Astrocyte of the cerebellum (primary cell): ENCODE data around the gene HLCS.

Experiments
- DNase-seq: peaks from one replicate; pipeline ENCODE4 v3.0.0-alpha.2; 2011; ENCODE audit warnings: low read depth
- H3K4me3 ChIP-seq: 2 replicates; pipeline ENCODE4 v1.5.1; 2011; ENCODE audit warnings: mild to moderate bottlenecking, low read depth, low read length, moderate library complexity
- in situ Hi-C: cut with HindIII; loops from 2 replicates; pipeline ENCODE4 v1.10.0; 2017; ENCODE audit warnings: low sequenced_read_pairs
- TF ChIP-seq, protein P1 (sequence below): IDR thresholded peaks from 2 replicates; pipeline ENCODE4 v1.5.1; 2012; ENCODE audit warnings: low read length, low read depth, moderate library complexity, mild to moderate bottlenecking; ENCODE audit errors: missing control alignments

The HLCS gene

DNA sequence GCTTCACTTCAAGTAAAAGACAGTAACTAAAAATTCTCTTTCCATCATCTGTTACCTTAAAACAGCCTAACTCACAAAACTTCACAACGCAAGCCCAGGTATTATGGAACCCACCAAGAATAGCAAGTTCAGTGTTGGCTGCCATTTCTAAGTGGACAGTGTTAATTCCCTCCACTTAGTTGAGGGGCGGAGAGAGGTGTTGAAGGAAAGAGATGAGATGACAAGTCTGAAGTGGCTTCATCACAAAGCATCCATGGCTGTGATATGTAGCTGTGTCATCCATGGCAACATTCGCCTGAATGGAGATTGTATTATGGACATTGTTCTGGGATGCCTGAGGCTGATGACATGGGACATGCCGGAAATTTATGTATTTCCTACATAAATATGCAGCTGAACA lies 165.7 kb downstream of the HLCS start:
- no peak overlapping the region for H3K4me3 ChIP-seq
- TF ChIP-seq, protein P1, sequence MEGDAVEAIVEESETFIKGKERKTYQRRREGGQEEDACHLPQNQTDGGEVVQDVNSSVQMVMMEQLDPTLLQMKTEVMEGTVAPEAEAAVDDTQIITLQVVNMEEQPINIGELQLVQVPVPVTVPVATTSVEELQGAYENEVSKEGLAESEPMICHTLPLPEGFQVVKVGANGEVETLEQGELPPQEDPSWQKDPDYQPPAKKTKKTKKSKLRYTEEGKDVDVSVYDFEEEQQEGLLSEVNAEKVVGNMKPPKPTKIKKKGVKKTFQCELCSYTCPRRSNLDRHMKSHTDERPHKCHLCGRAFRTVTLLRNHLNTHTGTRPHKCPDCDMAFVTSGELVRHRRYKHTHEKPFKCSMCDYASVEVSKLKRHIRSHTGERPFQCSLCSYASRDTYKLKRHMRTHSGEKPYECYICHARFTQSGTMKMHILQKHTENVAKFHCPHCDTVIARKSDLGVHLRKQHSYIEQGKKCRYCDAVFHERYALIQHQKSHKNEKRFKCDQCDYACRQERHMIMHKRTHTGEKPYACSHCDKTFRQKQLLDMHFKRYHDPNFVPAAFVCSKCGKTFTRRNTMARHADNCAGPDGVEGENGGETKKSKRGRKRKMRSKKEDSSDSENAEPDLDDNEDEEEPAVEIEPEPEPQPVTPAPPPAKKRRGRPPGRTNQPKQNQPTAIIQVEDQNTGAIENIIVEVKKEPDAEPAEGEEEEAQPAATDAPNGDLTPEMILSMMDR, result no peak
- in situ Hi-C loops, result no loop called here
- no peak for DNase-seq

DNA sequence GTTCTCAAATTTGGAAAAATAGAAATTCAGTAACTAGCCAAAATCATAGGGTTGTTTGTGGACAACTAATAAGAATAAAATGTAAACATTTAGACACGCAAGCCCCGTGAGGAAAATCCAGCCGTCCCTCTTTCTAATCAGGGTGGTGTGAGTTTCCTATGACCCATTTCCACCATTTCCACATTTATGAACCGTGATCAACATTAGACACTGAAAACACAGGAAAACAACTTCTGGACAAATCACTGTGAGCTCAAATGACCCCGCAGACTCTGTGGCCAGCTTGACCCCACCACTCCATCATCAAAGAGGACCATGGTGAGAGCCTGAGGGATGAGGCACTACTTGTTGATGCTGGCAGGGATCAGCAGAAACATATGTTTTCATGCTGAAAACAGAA lies 166.6 kb downstream of the HLCS start:
- DNase-seq, result no peak
- in situ Hi-C loops, result no loop called here
- TF ChIP-seq, protein P1, result no peak
- no peak overlapping the region for H3K4me3 ChIP-seq

DNA sequence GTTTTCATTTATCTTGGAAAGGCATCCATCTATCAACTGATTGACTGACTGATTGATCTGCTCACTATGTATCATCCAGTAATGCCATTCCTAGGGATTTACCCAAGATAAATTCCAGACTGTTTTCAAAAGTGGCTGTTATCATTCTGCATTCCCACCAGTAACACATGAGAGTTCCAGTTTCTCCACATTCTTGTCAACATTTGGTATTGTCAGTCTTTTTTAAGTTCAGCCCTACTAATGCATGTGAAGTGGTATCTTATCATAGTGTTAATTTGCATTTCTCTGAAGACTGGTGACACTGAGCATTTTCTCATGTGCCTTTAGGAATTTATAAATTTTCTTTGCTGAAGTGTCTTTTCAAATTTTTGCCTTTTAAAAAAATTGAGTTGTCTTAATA lies 168.0 kb downstream of the HLCS start:
- H3K4me3 ChIP-seq, result no peak overlapping the region
- no peak for DNase-seq
- TF ChIP-seq, protein P1, result no peak
- in situ Hi-C loops, result no loop called here

DNA sequence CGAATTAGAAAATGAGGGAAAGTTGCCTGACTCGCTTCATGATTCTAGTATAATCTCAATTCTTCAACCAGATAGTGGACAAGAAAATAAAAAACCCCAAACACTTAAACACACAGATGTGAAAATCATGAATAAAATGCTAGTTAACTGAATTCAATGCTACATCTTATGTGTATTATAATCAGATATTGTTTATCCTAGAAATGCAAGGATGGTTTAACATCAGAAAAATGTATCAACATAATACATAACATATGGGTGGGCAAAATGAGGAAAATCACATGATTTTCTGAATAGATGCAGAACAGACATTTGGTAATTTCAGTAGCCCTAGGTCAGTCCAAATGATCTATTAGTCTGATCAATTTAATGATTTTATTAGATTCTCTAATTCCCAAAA lies 170.4 kb downstream of the HLCS start:
- no peak overlapping the region for H3K4me3 ChIP-seq
- TF ChIP-seq, protein P1, result no peak
- in situ Hi-C loops, result no loop called here
- DNase-seq, result no peak

DNA sequence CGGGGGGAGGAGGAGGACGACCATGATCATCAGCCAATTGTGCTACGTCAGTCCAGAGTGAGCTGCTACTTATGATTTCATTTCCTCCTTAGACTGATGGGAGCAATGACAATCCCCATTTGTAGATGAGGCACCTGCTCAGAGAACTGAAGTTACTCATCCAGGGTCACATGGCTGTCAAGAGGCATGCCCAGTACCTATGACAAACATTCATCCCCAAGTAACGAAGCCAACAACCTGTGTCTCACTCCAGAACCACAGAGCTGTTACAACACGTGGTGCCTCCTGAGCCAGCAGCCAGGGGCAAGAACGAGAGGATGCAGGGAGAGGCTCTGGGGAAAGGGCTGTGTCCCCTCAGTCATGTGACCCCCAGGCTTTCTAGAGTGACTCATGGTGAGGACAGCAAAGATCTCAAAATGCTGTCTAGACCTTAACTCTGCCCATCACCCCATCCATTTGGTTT lies 173.9 kb downstream of the HLCS start:
- no peak for DNase-seq
- in situ Hi-C loops, result no loop called here
- no peak overlapping the region for H3K4me3 ChIP-seq
- TF ChIP-seq, protein P1, result no peak

DNA sequence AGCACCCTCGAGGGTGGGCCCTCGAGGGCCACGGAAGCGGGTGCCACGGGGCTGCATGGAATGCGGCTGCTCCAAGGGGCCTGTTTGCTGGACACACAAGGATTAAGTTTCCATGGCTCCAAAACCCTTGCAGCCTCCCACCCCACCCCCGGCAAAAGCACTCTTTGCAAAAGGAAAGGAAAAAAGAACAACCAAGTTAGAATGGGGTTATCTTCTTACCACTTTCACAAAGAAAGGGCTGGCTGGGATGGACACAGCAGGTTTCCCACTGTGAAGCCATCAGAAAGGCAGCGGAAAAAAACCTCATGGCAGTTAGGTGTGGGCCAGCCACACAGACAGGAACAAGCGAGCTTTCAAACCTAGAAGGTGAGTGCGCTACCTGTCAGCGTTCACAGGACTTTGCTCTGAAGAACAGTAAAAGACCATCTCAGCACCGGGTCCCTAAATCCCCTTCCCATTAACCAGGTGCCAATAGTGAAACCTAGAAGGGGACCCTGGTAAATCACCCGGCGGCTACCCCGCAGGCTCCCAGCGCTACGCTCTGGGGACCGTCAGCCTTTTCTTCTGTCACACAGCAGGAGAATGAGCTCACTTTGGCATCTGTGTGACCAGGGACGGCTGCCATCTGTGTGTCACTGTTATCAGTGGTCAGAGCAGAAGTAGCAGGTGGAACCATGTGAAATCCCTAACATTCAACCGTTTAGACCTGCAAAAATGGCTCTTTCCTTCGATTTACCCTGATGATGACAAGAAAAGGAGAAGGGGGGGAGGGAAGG lies 174.6 kb downstream of the HLCS start:
- H3K4me3 ChIP-seq, result no peak overlapping the region
- no peak for DNase-seq
- in situ Hi-C loops, result no loop called here
- TF ChIP-seq, protein P1, result no peak

DNA sequence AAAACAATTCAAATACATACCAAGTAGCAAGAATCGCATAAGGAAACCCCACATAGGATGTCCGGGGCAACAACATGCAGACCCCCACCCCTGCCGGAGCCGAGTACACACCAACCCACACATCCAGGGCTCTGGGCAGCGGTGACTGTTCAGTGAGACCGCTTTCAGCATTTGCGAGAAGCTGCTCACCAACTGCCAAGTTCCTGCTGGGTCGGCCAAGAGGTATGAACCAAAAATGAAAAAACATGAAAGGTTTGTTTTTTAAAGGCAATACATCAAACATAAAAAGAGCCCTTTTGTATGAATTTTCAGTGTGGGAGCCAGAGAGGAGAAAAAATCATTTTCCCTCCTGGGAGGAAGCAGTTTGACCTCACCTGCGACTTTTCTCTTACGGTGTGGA lies 175.3 kb downstream of the HLCS start:
- TF ChIP-seq, protein P1, result no peak
- no peak overlapping the region for H3K4me3 ChIP-seq
- no peak for DNase-seq
- in situ Hi-C loops, result no loop called here
